Trophoblast cell (in vitro differentiated cells and primary cell): ENCODE measurements around the gene GAB3.

Experiments
- DNase-seq, 2 donors: peaks; one replicate each; pipeline ENCODE4 v3.0.0-alpha.2; 2016
- H2AFZ ChIP-seq: 2 replicates; pipeline ENCODE4 v1.6.1; 2013; ENCODE audit warnings: low read length, moderate library complexity, mild to moderate bottlenecking; ENCODE audit not compliant: insufficient read depth, poor library complexity
- H2AK5ac ChIP-seq: 2 replicates; pipeline ENCODE4 v1.6.1; 2013; ENCODE audit warnings: mild to moderate bottlenecking, low read length
- H2BK120ac ChIP-seq: 2 replicates; pipeline ENCODE4 v1.6.1; 2013; ENCODE audit warnings: low read length, mild to moderate bottlenecking, moderate library complexity; ENCODE audit not compliant: insufficient read depth, poor library complexity
- H2BK12ac ChIP-seq: 2 replicates; pipeline ENCODE4 v1.6.1; 2013; ENCODE audit warnings: mild to moderate bottlenecking, low read length, moderate library complexity
- H2BK5ac ChIP-seq: 2 replicates; pipeline ENCODE4 v1.6.1; 2013; ENCODE audit warnings: low read length, low read depth, moderate library complexity, mild to moderate bottlenecking; ENCODE audit not compliant: poor library complexity
- H3K14ac ChIP-seq: 2 replicates; pipeline ENCODE4 v1.6.1; 2013; ENCODE audit warnings: mild to moderate bottlenecking, low read length
- H3K18ac ChIP-seq: 2 replicates; pipeline ENCODE4 v1.6.1; 2013; ENCODE audit warnings: mild to moderate bottlenecking, low read length
- H3K23ac ChIP-seq: 2 replicates; pipeline ENCODE4 v1.6.1; 2013; ENCODE audit warnings: low read length
- H3K27ac ChIP-seq: 2 replicates; pipeline ENCODE4 v1.5.1; 2013; ENCODE audit warnings: low read depth, mild to moderate bottlenecking, inconsistent platforms, low read length, moderate library complexity
- H3K27me3 ChIP-seq: 2 replicates; pipeline ENCODE4 v1.6.1; 2013; ENCODE audit warnings: inconsistent platforms, mild to moderate bottlenecking, low read length, moderate library complexity; ENCODE audit not compliant: insufficient read depth
- H3K36me3 ChIP-seq, 2 experiments: 1 replicate in 1 of 2; 2 replicates in 1 of 2; pipeline ENCODE4 v1.6.1; 2013; ENCODE audit warnings: low read length in 2 of 2, mild to moderate bottlenecking in 2 of 2, moderate library complexity in 1 of 2; ENCODE audit not compliant: insufficient read depth in 2 of 2, control insufficient read depth in 1 of 2
- H3K4ac ChIP-seq: 2 replicates; pipeline ENCODE4 v1.6.1; 2013; ENCODE audit warnings: low read depth, mild to moderate bottlenecking, low read length, moderate library complexity
- H3K4me1 ChIP-seq, 2 experiments: 1 replicate in 1 of 2; 2 replicates in 1 of 2; pipeline ENCODE4 v1.6.1; 2013; ENCODE audit warnings: low read length in 2 of 2, mild to moderate bottlenecking in 2 of 2, moderate library complexity in 1 of 2; ENCODE audit not compliant: insufficient read depth in 2 of 2, control insufficient read depth in 1 of 2
- H3K4me2 ChIP-seq: 2 replicates; pipeline ENCODE4 v1.6.1; 2013; ENCODE audit warnings: inconsistent platforms, mild to moderate bottlenecking, low read length, moderate library complexity
- H3K4me3 ChIP-seq: 2 replicates; pipeline ENCODE4 v1.5.1; 2013; ENCODE audit warnings: mild to moderate bottlenecking, low read depth, low read length, inconsistent platforms
- H3K79me1 ChIP-seq: one replicate; pipeline ENCODE4 v1.6.1; 2013; ENCODE audit warnings: low read length
- H3K79me2 ChIP-seq: 2 replicates; pipeline ENCODE4 v1.6.1; 2013; ENCODE audit warnings: low read length, mild to moderate bottlenecking; ENCODE audit not compliant: control insufficient read depth, insufficient read depth, poor library complexity
- H3K9ac ChIP-seq: 2 replicates; pipeline ENCODE4 v1.6.1; 2013; ENCODE audit warnings: mild to moderate bottlenecking, low read length
- H3K9me3 ChIP-seq: 2 replicates; pipeline ENCODE4 v1.6.1; 2013; ENCODE audit warnings: low read depth, mild to moderate bottlenecking, control low read depth, inconsistent platforms, low read length; ENCODE audit not compliant: insufficient read depth
- H4K12ac ChIP-seq: 2 replicates; pipeline ENCODE4 v1.6.1; 2013; ENCODE audit warnings: low read depth, mild to moderate bottlenecking, low read length, moderate library complexity
- H4K8ac ChIP-seq: 2 replicates; pipeline ENCODE4 v1.6.1; 2013; ENCODE audit warnings: low read depth, mild to moderate bottlenecking, low read length, moderate library complexity
- H4K91ac ChIP-seq: one replicate; pipeline ENCODE4 v1.6.1; 2013; ENCODE audit warnings: low read depth, mild to moderate bottlenecking, low read length, moderate library complexity
- WGBS: extraction: QIAGEN DNeasy Blood & Tissue Kit; methylation state at CpG from one replicate; pipeline ENCODE4 v1.1.7; 2013; ENCODE audit warnings: missing lambda C conversion rate; ENCODE audit not compliant: insufficient read length, insufficient coverage; ENCODE audit errors: extremely low coverage; 5-methylcytosine and 5-hydroxymethylcytosine counted together

GAB3 gene

GRCh38 chrX:154729439-154729838 lies 21.4 kb downstream of the GAB3 start:
- WGBS: no CpG with 5 or more reads among the region's 3 CpGs

GRCh38 chrX:154728431-154729190 lies 22.3 kb downstream of the GAB3 start:
- Histone ChIP-seq H3K79me2 (no peaks in the 10 kb centered on the region), H3K9me3 (no peaks in the 10 kb centered on the region), H2BK5ac (no peak overlapping the region), H3K4ac (no peak overlapping the region), H4K12ac (no peak overlapping the region), H3K4me3 (no peak overlapping the region), H3K27ac (no peak overlapping the region), H2AFZ (no peak overlapping the region), H3K9ac (no peak overlapping the region), H3K79me1 (no peaks in the 10 kb centered on the region), H4K91ac (no peak overlapping the region), H3K36me3 (no peaks in the 10 kb centered on the region), H3K14ac (no peak overlapping the region), H4K8ac (no peak overlapping the region), H2AK5ac (no peak overlapping the region), H3K4me2 (no peak overlapping the region), H3K18ac (no peak overlapping the region), H3K4me1 (peaks cover 0 to 3% of the 10 kb centered on the region in 2 experiments), H3K23ac (no peak overlapping the region), H2BK12ac (no peak overlapping the region), H3K27me3 (no peaks in the 10 kb centered on the region), H2BK120ac (no peak overlapping the region)
- WGBS: no CpG with 5 or more reads among the region's 7 CpGs
- no peak for DNase-seq

More at GRCh38 chrX:154729439-154729838, 21.4 kb downstream of the GAB3 start:
- Histone ChIP-seq H3K79me2 (no peaks in the 10 kb centered on the region), H4K91ac (no peak overlapping the region), H2BK5ac (no peak overlapping the region), H3K9ac (no peak overlapping the region), H3K9me3 (no peaks in the 10 kb centered on the region), H2AK5ac (no peak overlapping the region), H4K8ac (no peak overlapping the region), H3K27me3 (no peaks in the 10 kb centered on the region), H3K27ac (no peak overlapping the region), H3K4ac (no peak overlapping the region), H3K79me1 (no peaks in the 10 kb centered on the region), H3K4me2 (no peak overlapping the region), H4K12ac (no peak overlapping the region), H3K23ac (no peak overlapping the region), H2BK12ac (no peak overlapping the region), H3K36me3 (no peaks in the 10 kb centered on the region), H2AFZ (no peak overlapping the region), H3K14ac (no peak overlapping the region), H3K18ac (no peak overlapping the region), H3K4me1 (peaks cover 0 to 3% of the 10 kb centered on the region in 2 experiments), H3K4me3 (no peak overlapping the region), H2BK120ac (no peak overlapping the region)
- peak in 1 of 2 donors; percentile 38 for DNase-seq

GRCh38 chrX:154727871-154728270 lies 23.0 kb downstream of the GAB3 start:
- H2BK12ac ChIP-seq: no peak overlapping the region
- no peaks in the 10 kb centered on the region for H3K79me2 ChIP-seq
- H4K12ac ChIP-seq: no peak overlapping the region
- no peak overlapping the region for H3K4me3 ChIP-seq
- H3K79me1 ChIP-seq: no peaks in the 10 kb centered on the region
- H3K23ac ChIP-seq: no peak overlapping the region
- no peak for DNase-seq
- no peak overlapping the region for H2AK5ac ChIP-seq
- H3K14ac ChIP-seq: no peak overlapping the region
- no peak overlapping the region for H3K18ac ChIP-seq
- H3K9ac ChIP-seq: no peak overlapping the region
- no CpG with 5 or more reads among the region's 3 CpGs for WGBS
- H4K91ac ChIP-seq: no peak overlapping the region
- H3K36me3 ChIP-seq: no peaks in the 10 kb centered on the region
- no peaks in the 10 kb centered on the region for H3K9me3 ChIP-seq
- no peaks in the 10 kb centered on the region for H3K27me3 ChIP-seq
- no peak overlapping the region for H3K27ac ChIP-seq
- H3K4me2 ChIP-seq: no peak overlapping the region
- no peak overlapping the region for H2BK5ac ChIP-seq
- H3K4ac ChIP-seq: no peak overlapping the region
- no peak overlapping the region for H2AFZ ChIP-seq
- no peak overlapping the region for H2BK120ac ChIP-seq
- no peak overlapping the region for H4K8ac ChIP-seq
- H3K4me1 ChIP-seq: peaks cover 0 to 3% of the 10 kb centered on the region in 2 experiments

GRCh38 chrX:154727418-154727817 lies 23.5 kb downstream of the GAB3 start:
- H3K27me3 ChIP-seq: no peaks in the 10 kb centered on the region
- no CpG with 5 or more reads among the region's 1 CpG for WGBS
- no peaks in the 10 kb centered on the region for H3K79me1 ChIP-seq
- H3K36me3 ChIP-seq: no peaks in the 10 kb centered on the region
- H4K12ac ChIP-seq: no peak overlapping the region
- no peak overlapping the region for H3K4me3 ChIP-seq
- H4K8ac ChIP-seq: no peak overlapping the region
- H3K23ac ChIP-seq: no peak overlapping the region
- no peak overlapping the region for H2BK5ac ChIP-seq
- no peak overlapping the region for H3K18ac ChIP-seq
- no peak overlapping the region for H3K4me2 ChIP-seq
- H2AK5ac ChIP-seq: no peak overlapping the region
- no peak overlapping the region for H4K91ac ChIP-seq
- no peaks in the 10 kb centered on the region for H3K79me2 ChIP-seq
- H3K27ac ChIP-seq: no peak overlapping the region
- H3K14ac ChIP-seq: no peak overlapping the region
- H3K4me1 ChIP-seq: peaks cover 0 to 3% of the 10 kb centered on the region in 2 experiments
- no peak overlapping the region for H2BK120ac ChIP-seq
- no peaks in the 10 kb centered on the region for H3K9me3 ChIP-seq
- no peak for DNase-seq
- no peak overlapping the region for H3K9ac ChIP-seq
- no peak overlapping the region for H2BK12ac ChIP-seq
- no peak overlapping the region for H3K4ac ChIP-seq
- no peak overlapping the region for H2AFZ ChIP-seq
